GM12878 (cell line): ENCODE data around the gene PCDHGA3. TPM values are rescaled to one million over a fixed set of nuclear protein-coding genes. Genes with fewer than 3 reads are reported as not detected.

ENCODE experiments used
- ATAC-seq: fragments of 200-7000 bp; cut with Tn5 transposase; 3 replicates; pipeline ENCODE4 v1.9.1; 2020; ENCODE audit warnings: mild to moderate bottlenecking, moderate library complexity
- BruUV-seq: library from RNA; stranded (reverse); fragments of 400-500 nt; replicated peaks from 2 replicates; lab custom pipeline; 2021; lab: Mats Ljungman, UMichigan
- CTCF ChIA-PET: fragments of 300-600 bp; sonication (Branson Sonifier 250); formaldehyde crosslinking; extraction: SDS; loops from one replicate; lab custom pipeline; 2021; ENCODE audit warnings: inconsistent platforms; lab: Yijun Ruan, JAX
- POLR2A ChIA-PET: fragments of 350-600 bp; formaldehyde crosslinking; extraction: SDS; loops from one replicate; lab custom pipeline; 2021; ENCODE audit warnings: inconsistent platforms; lab: Charles Lee
- RAD21 ChIA-PET: fragments of 300-600 bp; sonication (Branson Sonifier 250); formaldehyde crosslinking; loops from one replicate; lab custom pipeline; 2023; ENCODE audit warnings: antibody characterized with exemption; ENCODE audit not compliant: unreplicated experiment; lab: Charles Lee
- SMC1A ChIA-PET: fragments of 300-600 bp; sonication (Branson Sonifier 250); formaldehyde crosslinking; loops from one replicate; lab custom pipeline; 2023; ENCODE audit not compliant: unreplicated experiment, uncharacterized antibody; lab: Charles Lee
- DNase-seq: peaks from one replicate; pipeline ENCODE4 v3.0.0-alpha.2; 2011; ENCODE audit warnings: low read depth, low spot score
- FAIRE-seq: peaks from 3 replicates; lab custom pipeline; 2011; peaks lifted over from hg19 to GRCh38; lab: Jason Lieb, UNC
- H2AFZ ChIP-seq: 2 replicates; pipeline ENCODE4 v1.6.0; 2011; ENCODE audit warnings: low read depth, low read length, control low read depth; ENCODE audit not compliant: control insufficient read depth
- H3K27ac ChIP-seq: 2 replicates; pipeline ENCODE4 v1.5.1; 2011; ENCODE audit warnings: control low read depth; ENCODE audit not compliant: control insufficient read depth, insufficient read depth
- H3K27me3 ChIP-seq, 2 experiments: replicated peaks in 1 of 2; 2 replicates each; pipeline versions ENCODE4 v1.6.0 to v1.6.1; 2011; ENCODE audit warnings: low read length in 1 of 2; ENCODE audit not compliant: control insufficient read depth in 2 of 2, insufficient read depth in 2 of 2
- H3K36me3 ChIP-seq, 2 experiments: 2 replicates each; pipeline ENCODE4 v1.5.1; 2011; ENCODE audit warnings: low read length in 1 of 2; ENCODE audit not compliant: control insufficient read depth in 2 of 2, insufficient read depth in 2 of 2
- H3K4me1 ChIP-seq: 2 replicates; pipeline ENCODE4 v1.6.1; 2011; ENCODE audit warnings: mild to moderate bottlenecking, low read length, moderate library complexity, mixed read lengths; ENCODE audit not compliant: control insufficient read depth, insufficient read depth
- H3K4me2 ChIP-seq: 2 replicates; pipeline ENCODE4 v1.6.0; 2011; ENCODE audit warnings: control low read depth; ENCODE audit not compliant: control insufficient read depth, insufficient read depth
- H3K4me3 ChIP-seq: fragments of 200-600 bp; sonication (generic); 2 replicates; pipeline ENCODE4 v1.5.1; 2016
- H3K79me2 ChIP-seq: 2 replicates; pipeline ENCODE4 v1.6.0; 2011; ENCODE audit warnings: low read length; ENCODE audit not compliant: control insufficient read depth, insufficient read depth
- H3K9ac ChIP-seq: 2 replicates; pipeline ENCODE4 v1.8.0; 2011; ENCODE audit warnings: low read length, control low read depth, mixed read lengths; ENCODE audit not compliant: control insufficient read depth, insufficient read depth
- H3K9me3 ChIP-seq: replicated peaks from 3 replicates; pipeline ENCODE4 v1.5.1; 2011; ENCODE audit warnings: mild to moderate bottlenecking, low read length; ENCODE audit not compliant: control insufficient read depth, insufficient read depth
- H4K20me1 ChIP-seq: 2 replicates; pipeline ENCODE4 v1.6.0; 2011; ENCODE audit not compliant: control insufficient read depth, insufficient read depth
- EP300 ChIP-seq, 2 experiments: fragments of 150-350 bp in 1 of 2; IDR thresholded peaks; 2 replicates each; pipeline ENCODE4 v1.6.1; 2011 to 2012; ENCODE audit warnings: low read depth in 2 of 2, low read length in 2 of 2, borderline replicate concordance in 1 of 2, improper control_type of control experiment in 1 of 2, inconsistent platforms in 1 of 2; ENCODE audit not compliant: control insufficient read depth in 1 of 2
- POLR2A ChIP-seq: IDR thresholded peaks from 2 replicates; pipeline ENCODE4 v1.6.1; 2011; ENCODE audit warnings: low read depth, mild to moderate bottlenecking, low read length
- SUPT20H ChIP-seq: IDR thresholded peaks from 2 replicates; pipeline ENCODE4 v1.6.1; 2011; ENCODE audit warnings: low read depth, mild to moderate bottlenecking, low read length, moderate library complexity, borderline replicate concordance; ENCODE audit not compliant: control insufficient read depth
- ZBTB4 ChIP-seq: fragments of 450-650 bp; formaldehyde crosslinking; IDR thresholded peaks from 2 replicates; pipeline ENCODE4 v1.4.0; 2022; ENCODE audit warnings: mild to moderate bottlenecking, moderate library complexity
- ZNF622 ChIP-seq: fragments of 450-650 bp; IDR thresholded peaks from 2 replicates; pipeline ENCODE4 v1.6.1; 2017; ENCODE audit warnings: mild to moderate bottlenecking, inconsistent platforms
- WGBS: methylation state at CpG from one replicate; pipeline ENCODE4 v1.1.6; 2016; ENCODE audit warnings: low lambda C conversion rate; ENCODE audit not compliant: insufficient replicate concordance, insufficient coverage; ENCODE audit errors: missing lambda C conversion rate; 5-methylcytosine and 5-hydroxymethylcytosine counted together
- in situ Hi-C: fragments of 300-500 bp; cut with MboI; formaldehyde crosslinking; loops from 9 replicates; pipeline ENCODE4 v1.14.3; 2018; ENCODE audit warnings: mixed read lengths
- intact Hi-C: fragments of 100-400 bp; cut with micrococcal nuclease; formaldehyde crosslinking; loops from one replicate; pipeline ENCODE4 v1.14.2; 2022; ENCODE audit not compliant: unreplicated experiment
- polyA plus RNA-seq, 11 experiments: library from polyadenylated mRNA; depleted of rRNA in 4 of 11; unstranded in 6 of 11; stranded (reverse) in 5 of 11; fragments of >200 nt; fragmentation: Nextera tagmentation in 4 of 11; fragmentation: Illumina TruSeq in 1 of 11; extraction: Ambion mirVana in 4 of 11; extraction: Trizol in 1 of 11; gene quantifications; 1 replicate in 1 of 11; 2 replicates in 10 of 11; pipeline versions ENCODE4 v1.2.1 to v1.2.3, GENCODE V29; 2011 to 2016; ENCODE audit warnings: inconsistent platforms in 2 of 11, missing spikeins in 2 of 11, low read depth in 1 of 11
- total RNA-seq, 4 experiments: library from RNA; depleted of rRNA in 3 of 4; stranded (reverse); fragments of >200 nt in 3 of 4; fragmentation: Illumina TruSeq in 1 of 4; extraction: Trizol in 1 of 4; gene quantifications; 2 replicates each; pipeline versions ENCODE4 v1.2.1 to v1.2.3, GENCODE V29; 2013 to 2021
- TF ChIP-seq, protein P1 (sequence below): IDR thresholded peaks from 2 replicates; pipeline ENCODE4 v1.6.1; 2012; ENCODE audit warnings: improper control_type of control experiment, low read depth, low read length; ENCODE audit not compliant: insufficient replicate concordance
- TF ChIP-seq, protein P2 (sequence below): fragments of 450-650 bp; IDR thresholded peaks from 2 replicates; pipeline ENCODE4 v1.6.1; 2017; ENCODE audit warnings: mild to moderate bottlenecking, low read depth, inconsistent platforms; ENCODE audit not compliant: poor library complexity, severe bottlenecking

Gene PCDHGA3
- total and polyA plus RNA-seq, 10 of the 15 experiments (the other 5 are each of a cell fraction or from before 2014, with no cell fraction given): 0.06 to 0.17 (median 0.11) TPM; not detected in 6

DNA sequence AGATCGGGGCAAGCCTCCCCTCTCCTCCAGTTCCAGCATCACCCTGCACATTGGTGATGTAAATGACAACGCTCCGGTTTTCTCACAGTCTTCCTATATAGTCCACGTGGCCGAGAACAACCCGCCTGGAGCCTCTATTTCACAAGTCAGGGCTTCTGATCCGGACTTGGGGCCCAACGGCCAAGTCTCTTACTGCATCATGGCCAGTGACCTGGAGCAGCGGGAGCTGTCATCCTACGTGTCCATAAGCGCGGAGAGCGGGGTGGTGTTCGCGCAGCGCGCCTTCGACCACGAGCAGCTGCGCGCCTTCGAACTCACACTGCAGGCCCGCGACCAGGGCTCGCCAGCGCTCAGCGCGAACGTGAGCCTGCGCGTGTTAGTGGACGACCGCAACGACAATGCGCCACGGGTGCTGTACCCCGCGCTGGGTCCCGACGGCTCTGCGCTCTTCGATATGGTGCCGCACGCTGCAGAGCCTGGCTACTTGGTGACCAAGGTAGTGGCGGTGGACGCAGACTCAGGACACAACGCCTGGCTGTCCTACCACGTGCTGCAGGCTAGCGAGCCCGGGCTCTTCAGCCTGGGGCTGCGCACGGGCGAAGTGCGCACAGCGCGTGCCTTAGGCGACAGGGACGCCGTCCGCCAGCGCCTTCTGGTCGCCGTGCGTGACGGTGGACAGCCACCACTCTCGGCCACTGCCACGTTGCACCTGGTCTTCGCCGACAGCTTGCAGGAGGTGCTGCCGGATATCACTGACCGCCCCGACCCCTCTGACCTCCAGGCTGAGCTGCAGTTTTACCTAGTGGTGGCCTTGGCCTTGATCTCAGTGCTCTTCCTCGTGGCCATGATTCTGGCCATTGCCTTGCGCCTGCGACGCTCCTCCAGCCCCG, 45.8 kb downstream of the PCDHGA3 start (continued):
- no peak for TF ChIP-seq SUPT20H
- no peak for TF ChIP-seq ZNF622

DNA sequence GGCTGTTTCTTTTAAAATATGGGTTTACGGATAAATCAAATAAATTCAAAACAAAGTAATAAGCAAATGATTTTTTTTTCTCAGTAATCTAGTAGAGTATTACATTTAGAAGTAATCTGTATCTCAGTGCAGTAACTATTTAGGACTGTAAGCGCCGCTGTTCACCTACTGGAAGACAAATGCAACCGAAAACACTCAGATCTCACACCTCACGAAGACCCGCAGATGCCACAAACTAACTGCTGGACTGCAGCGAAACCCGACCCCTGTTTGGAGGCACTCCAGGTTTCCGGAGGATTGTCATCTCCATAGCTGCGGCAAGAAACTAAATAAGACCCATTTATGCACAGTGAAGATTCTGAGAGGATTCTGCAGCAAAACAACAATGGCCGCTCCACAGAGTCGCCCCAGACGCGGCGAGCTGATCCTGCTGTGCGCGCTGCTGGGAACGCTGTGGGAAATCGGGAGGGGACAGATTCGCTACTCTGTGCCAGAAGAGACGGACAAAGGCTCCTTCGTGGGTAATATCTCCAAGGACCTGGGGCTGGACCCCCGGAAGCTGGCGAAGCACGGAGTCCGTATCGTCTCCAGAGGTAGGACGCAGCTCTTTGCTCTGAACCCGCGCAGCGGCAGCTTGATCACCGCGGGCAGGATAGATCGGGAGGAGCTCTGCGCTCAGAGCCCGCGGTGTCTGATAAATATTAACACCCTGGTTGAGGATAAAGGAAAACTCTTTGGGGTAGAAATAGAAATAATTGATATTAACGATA, 49.0 kb downstream of the PCDHGA3 start, which contains the start of gene PCDHGA8:
PCDHGA8 (plus strand) TSS at position 205 of the 770 bp plus-strand sequence; CDS start at position 386, 181 bp downstream.
- DNase-seq (no peak), FAIRE-seq (no peak), ATAC-seq (no peak)
- H4K20me1 ChIP-seq: no peaks in the 10 kb centered on the region
- H3K9ac ChIP-seq: no peak within 1 kb of the TSS
- POLR2A ChIA-PET: no interaction called here
- H3K27me3 ChIP-seq: no peaks in the 10 kb centered on the region
- CTCF ChIA-PET: interaction anchor here (0.9 to 1.4 kb wide), 4 partner anchors 10 to 171 kb away, joined by 3 read pairs; partner anchors contain the start of genes PCDHGA10 and PCDHGA7
- H3K4me1 ChIP-seq: no peaks in the 10 kb centered on the region
- no peaks in the 10 kb centered on the region for H3K36me3 ChIP-seq
- H3K4me2 ChIP-seq: no peak within 1 kb of the TSS
- RAD21 ChIA-PET: no interaction called here
- no peak within 1 kb of the TSS for H3K4me3 ChIP-seq
- in situ Hi-C loops (no loop called here), intact Hi-C loops (no loop called here)
- H3K79me2 ChIP-seq: no peaks in the 10 kb centered on the region
- no TSS peak for BruUV-seq
- no peak within 1 kb of the TSS for H3K27ac ChIP-seq
- peaks cover 5% of the 10 kb centered on the region; the same call in 2 of the 3 replicates for H3K9me3 ChIP-seq
- WGBS: 83% methylated on average over 38 of the region's 38 CpGs
- no peak within 1 kb of the TSS for H2AFZ ChIP-seq
- SMC1A ChIA-PET: interaction anchor here (1.4 kb wide), 1 partner anchor 165 kb away, joined by 4 read pairs; no protein-coding TSS in a partner anchor
- TF ChIP-seq POLR2A (no peak), EP300 (IDR thresholded peaks at IDR 0.05; ENCODE audit: borderline replicate concordance in 1 of 2, control insufficient read depth in 1 of 2, low read depth in 2 of 2, low read length in 2 of 2) (no peak), ZBTB4 (CRISPR knock-in tag) (no peak)
- TF ChIP-seq, protein P1, sequence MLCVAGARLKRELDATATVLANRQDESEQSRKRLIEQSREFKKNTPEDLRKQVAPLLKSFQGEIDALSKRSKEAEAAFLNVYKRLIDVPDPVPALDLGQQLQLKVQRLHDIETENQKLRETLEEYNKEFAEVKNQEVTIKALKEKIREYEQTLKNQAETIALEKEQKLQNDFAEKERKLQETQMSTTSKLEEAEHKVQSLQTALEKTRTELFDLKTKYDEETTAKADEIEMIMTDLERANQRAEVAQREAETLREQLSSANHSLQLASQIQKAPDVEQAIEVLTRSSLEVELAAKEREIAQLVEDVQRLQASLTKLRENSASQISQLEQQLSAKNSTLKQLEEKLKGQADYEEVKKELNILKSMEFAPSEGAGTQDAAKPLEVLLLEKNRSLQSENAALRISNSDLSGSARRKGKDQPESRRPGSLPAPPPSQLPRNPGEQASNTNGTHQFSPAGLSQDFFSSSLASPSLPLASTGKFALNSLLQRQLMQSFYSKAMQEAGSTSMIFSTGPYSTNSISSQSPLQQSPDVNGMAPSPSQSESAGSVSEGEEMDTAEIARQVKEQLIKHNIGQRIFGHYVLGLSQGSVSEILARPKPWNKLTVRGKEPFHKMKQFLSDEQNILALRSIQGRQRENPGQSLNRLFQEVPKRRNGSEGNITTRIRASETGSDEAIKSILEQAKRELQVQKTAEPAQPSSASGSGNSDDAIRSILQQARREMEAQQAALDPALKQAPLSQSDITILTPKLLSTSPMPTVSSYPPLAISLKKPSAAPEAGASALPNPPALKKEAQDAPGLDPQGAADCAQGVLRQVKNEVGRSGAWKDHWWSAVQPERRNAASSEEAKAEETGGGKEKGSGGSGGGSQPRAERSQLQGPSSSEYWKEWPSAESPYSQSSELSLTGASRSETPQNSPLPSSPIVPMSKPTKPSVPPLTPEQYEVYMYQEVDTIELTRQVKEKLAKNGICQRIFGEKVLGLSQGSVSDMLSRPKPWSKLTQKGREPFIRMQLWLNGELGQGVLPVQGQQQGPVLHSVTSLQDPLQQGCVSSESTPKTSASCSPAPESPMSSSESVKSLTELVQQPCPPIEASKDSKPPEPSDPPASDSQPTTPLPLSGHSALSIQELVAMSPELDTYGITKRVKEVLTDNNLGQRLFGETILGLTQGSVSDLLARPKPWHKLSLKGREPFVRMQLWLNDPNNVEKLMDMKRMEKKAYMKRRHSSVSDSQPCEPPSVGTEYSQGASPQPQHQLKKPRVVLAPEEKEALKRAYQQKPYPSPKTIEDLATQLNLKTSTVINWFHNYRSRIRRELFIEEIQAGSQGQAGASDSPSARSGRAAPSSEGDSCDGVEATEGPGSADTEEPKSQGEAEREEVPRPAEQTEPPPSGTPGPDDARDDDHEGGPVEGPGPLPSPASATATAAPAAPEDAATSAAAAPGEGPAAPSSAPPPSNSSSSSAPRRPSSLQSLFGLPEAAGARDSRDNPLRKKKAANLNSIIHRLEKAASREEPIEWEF: no peak
- TF ChIP-seq, protein P2, sequence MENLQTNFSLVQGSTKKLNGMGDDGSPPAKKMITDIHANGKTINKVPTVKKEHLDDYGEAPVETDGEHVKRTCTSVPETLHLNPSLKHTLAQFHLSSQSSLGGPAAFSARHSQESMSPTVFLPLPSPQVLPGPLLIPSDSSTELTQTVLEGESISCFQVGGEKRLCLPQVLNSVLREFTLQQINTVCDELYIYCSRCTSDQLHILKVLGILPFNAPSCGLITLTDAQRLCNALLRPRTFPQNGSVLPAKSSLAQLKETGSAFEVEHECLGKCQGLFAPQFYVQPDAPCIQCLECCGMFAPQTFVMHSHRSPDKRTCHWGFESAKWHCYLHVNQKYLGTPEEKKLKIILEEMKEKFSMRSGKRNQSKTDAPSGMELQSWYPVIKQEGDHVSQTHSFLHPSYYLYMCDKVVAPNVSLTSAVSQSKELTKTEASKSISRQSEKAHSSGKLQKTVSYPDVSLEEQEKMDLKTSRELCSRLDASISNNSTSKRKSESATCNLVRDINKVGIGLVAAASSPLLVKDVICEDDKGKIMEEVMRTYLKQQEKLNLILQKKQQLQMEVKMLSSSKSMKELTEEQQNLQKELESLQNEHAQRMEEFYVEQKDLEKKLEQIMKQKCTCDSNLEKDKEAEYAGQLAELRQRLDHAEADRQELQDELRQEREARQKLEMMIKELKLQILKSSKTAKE: no peak
